ENCODE measurements around the gene RNF225. TPM values are rescaled to one million over a fixed set of nuclear protein-coding genes. Genes with fewer than 3 reads are reported as not detected.

RNF225 gene
- total and polyA plus RNA-seq, 2 of the 13 experiments (the other 11 are each of a cell fraction or from before 2014, with no cell fraction given) = not detected

GRCh38 chr19:58408152-58409009 lies 12.9 kb downstream of the RNF225 start, which contains the start of gene ZNF584 (continued):
- no peak for TF ChIP-seq SRSF1 (optimal IDR thresholded peaks at IDR 0.05; ENCODE audit: low read depth, low read length)
- TF ChIP-seq KDM2A (CRISPR knock-in tag; IDR thresholded peaks at IDR 0.05; ENCODE audit: borderline replicate concordance, low read depth) = peak; percentile 69
- no peak for TF ChIP-seq DPF2 (CRISPR knock-in tag; IDR thresholded peaks at IDR 0.05; ENCODE audit: borderline replicate concordance, low read depth)
- TF ChIP-seq ZNF512B (CRISPR knock-in tag; IDR thresholded peaks at IDR 0.05; ENCODE audit: borderline replicate concordance) = no peak
- no peak for TF ChIP-seq ZNF382 (CRISPR knock-in tag; IDR thresholded peaks at IDR 0.05; ENCODE audit: borderline replicate concordance)
- 0 out of 2 replicates have a peak, but pooled peaks have one; percentile 12 for TF ChIP-seq ARID5B (CRISPR knock-in tag; IDR thresholded peaks at IDR 0.05)
- no peak for TF ChIP-seq KDM1A (CRISPR knock-in tag; IDR thresholded peaks at IDR 0.05)
- TF ChIP-seq HOXA3 (CRISPR knock-in tag; IDR thresholded peaks at IDR 0.05) = peak; percentile 63; the same call in 1 of the 2 replicates
- TF ChIP-seq ZNF354B (CRISPR knock-in tag; IDR thresholded peaks at IDR 0.05) = peak; percentile 85; the same call in 1 of the 2 replicates
- peak; percentile 71; the same call in 1 of the 2 replicates for TF ChIP-seq MEIS1 (CRISPR knock-in tag; IDR thresholded peaks at IDR 0.05; ENCODE audit: borderline replicate concordance)
- TF ChIP-seq ZNF549 (CRISPR knock-in tag; IDR thresholded peaks at IDR 0.05) = no peak
- TF ChIP-seq PTBP1 (IDR thresholded peaks at IDR 0.05; ENCODE audit: low read depth, low read length, poor library complexity, severe bottlenecking) = no peak
- peak; percentile 89 for TF ChIP-seq RBFOX2 (IDR thresholded peaks at IDR 0.05; ENCODE audit: low read depth, low read length)
- TF ChIP-seq ZNF704 (CRISPR knock-in tag; IDR thresholded peaks at IDR 0.05; ENCODE audit: borderline replicate concordance) = no peak
- peak; percentile 88; the same call in 1 of the 2 replicates for TF ChIP-seq U2AF2 (IDR thresholded peaks at IDR 0.05; ENCODE audit: low read depth, low read length)
- TF ChIP-seq ZBTB26 (CRISPR knock-in tag; IDR thresholded peaks at IDR 0.05; ENCODE audit: borderline replicate concordance) = no peak
- TF ChIP-seq MBNL3 (CRISPR knock-in tag; conservative IDR thresholded peaks at IDR 0.05) = no peak
- TF ChIP-seq MAFK (conservative IDR thresholded peaks at IDR 0.05 in 1 of 2, IDR thresholded peaks at IDR 0.05 in 1 of 2; ENCODE audit: low read length in 2 of 2) = no peak
- TF ChIP-seq ZFP90 (CRISPR knock-in tag; IDR thresholded peaks at IDR 0.05; ENCODE audit: borderline replicate concordance) = no peak
